GM10266 (cell line): ENCODE data around the gene CAMK2D.

Source experiments
- DNase-seq: peaks from one replicate; pipeline ENCODE4 v3.0.0; 2012; ENCODE audit errors: extremely low spot score
- CTCF ChIP-seq: IDR thresholded peaks from 2 replicates; pipeline ENCODE4 v1.5.1; 2012; ENCODE audit warnings: mild to moderate bottlenecking, low read depth; ENCODE audit not compliant: control insufficient read depth, insufficient read depth; ENCODE audit errors: missing control alignments

The CAMK2D gene

DNA sequence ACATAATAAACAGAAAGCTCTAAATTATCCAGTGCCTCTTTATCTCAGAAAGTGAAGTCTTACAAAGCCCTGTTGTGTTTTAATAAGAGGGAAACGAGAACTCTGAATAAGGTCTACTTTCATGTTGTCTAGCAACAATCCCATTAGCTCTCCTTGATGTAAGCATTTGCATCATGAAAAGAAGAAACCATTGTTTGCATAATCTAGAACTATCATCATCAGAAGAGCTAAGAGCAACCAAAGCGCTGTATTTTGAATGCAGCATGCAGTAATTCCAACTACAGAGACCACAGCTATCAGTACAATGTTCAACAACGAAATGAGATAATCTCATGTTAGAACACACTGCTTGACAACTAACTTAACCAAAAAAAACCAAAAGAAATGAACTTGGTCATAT is 257.1 kb downstream of the CAMK2D start:
- DNase-seq: no peak

DNA sequence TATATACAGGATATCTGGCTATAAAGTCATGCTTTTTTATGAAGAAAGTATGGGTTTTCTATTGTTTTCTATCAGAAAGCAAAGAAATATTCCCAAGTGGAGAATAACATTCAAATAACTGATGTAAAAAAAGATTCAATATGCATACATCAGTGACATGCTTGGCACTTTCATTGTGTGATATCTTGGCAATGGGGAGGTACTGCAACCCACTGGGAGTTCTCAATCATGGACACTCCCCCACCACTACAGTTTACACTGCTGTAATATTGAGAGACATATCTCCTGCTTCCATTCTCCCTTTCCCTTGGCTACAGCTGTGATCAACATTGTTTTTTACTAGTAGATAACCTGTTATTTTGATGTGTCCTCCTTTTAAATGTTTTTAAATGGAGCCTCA is 257.8 kb downstream of the CAMK2D start:
- TF ChIP-seq CTCF: no peak

More for the DNA sequence above, 257.1 kb downstream of the CAMK2D start:
- no peak for TF ChIP-seq CTCF

GRCh38 chr4:113502906-113503305 is 258.6 kb downstream of the CAMK2D start:
- DNase-seq: no peak
- TF ChIP-seq CTCF: no peak

More for the DNA sequence above, 257.8 kb downstream of the CAMK2D start:
- no peak for DNase-seq

- DNase-seq: no peak
- TF ChIP-seq CTCF: no peak
Observed at GRCh38 chr4:113502476-113502875, 259.1 kb downstream of the CAMK2D start.

DNA sequence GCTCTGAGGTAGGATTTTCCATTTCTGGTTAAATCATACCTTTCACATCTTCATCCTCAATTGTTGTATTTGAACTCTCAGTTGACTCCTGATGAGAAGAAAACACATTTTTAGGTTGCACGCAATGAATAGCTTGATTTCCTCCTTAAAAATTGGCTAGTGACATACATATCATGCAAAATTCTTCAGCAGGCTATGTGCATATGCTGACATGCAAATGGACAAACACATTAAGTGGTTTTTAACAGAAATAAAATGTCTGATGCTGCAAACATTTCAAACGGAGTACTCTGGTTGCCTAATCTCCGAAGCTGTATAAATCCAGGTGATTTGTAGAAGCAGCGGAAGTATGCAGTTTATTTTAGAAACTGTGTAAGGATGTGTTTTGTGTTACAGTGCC is 261.1 kb downstream of the CAMK2D start:
- no peak for TF ChIP-seq CTCF
- no peak for DNase-seq

- no peak for DNase-seq
- no peak for TF ChIP-seq CTCF
Observed at GRCh38 chr4:113499696-113500095, 261.8 kb downstream of the CAMK2D start.

DNA sequence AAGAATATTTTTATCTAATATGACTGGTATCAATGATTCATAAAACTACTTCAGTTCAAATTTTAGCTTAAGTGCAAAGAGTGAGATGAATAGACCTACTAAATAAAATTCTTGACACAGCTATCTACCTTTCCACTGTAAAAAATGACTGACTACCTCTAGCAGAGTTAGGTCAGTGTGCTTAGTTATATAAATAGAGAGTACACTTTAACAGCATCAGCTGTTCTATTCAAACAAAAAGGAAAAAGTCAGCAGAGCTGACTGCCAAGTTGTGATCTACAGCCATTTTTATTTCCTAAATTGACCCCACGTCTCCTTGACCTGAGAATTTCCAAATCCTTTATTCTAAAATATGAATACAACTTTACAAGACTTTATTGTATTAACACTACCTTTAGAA is 262.4 kb downstream of the CAMK2D start:
- TF ChIP-seq CTCF: no peak
- DNase-seq: no peak
